Uterus (tissue), 4 donors: Measurements from ENCODE around the gene MYO9A. TPM values are rescaled to one million over a fixed set of nuclear protein-coding genes. Genes with fewer than 3 reads are reported as not detected.

Experiments used
- DNase-seq, 2 donors: peaks; one replicate each; pipeline ENCODE4 v3.0.0-alpha.2; 2019 to 2020
- H3K27ac ChIP-seq, 2 donors: fragments of 200-600 bp; sonication (generic); 1 replicate in 1 of 2; 2 replicates in 1 of 2; pipeline ENCODE4 v1.5.1; 2016 to 2018
- H3K27me3 ChIP-seq, 2 donors: fragments of 200-600 bp; sonication (generic); one replicate each; pipeline ENCODE4 v1.5.1; 2018 to 2019; ENCODE audit warnings: control low read depth in 1 of 2
- H3K36me3 ChIP-seq, 2 donors: fragments of 200-600 bp; sonication (generic); one replicate each; pipeline ENCODE4 v1.5.1; 2019; ENCODE audit warnings: control low read depth in 1 of 2
- H3K4me1 ChIP-seq, 2 donors: fragments of 200-600 bp; sonication (generic); one replicate each; pipeline ENCODE4 v1.5.1; 2018 to 2019; ENCODE audit warnings: control low read depth in 1 of 2
- H3K4me3 ChIP-seq, 2 donors: fragments of 200-600 bp; sonication (generic); 1 replicate in 1 of 2; 2 replicates in 1 of 2; pipeline ENCODE4 v1.5.1; 2018 to 2019; ENCODE audit warnings: mild to moderate bottlenecking in 1 of 2
- H3K9me3 ChIP-seq, 2 donors: fragments of 200-600 bp; sonication (generic); one replicate each; pipeline ENCODE4 v1.5.1; 2019; ENCODE audit warnings: control low read depth in 1 of 2
- CTCF ChIP-seq, 4 experiments: fragments of 200-600 bp in 2 of 4; fragments of 450-650 bp in 2 of 4; sonication (generic) in 2 of 4; IDR thresholded peaks; one replicate each; pipeline ENCODE4 v1.5.1; 2016 to 2019; ENCODE audit warnings: antibody characterized with exemption in 4 of 4, mild to moderate bottlenecking in 2 of 4, moderate library complexity in 1 of 4
- POLR2A ChIP-seq, 2 donors: fragments of 450-650 bp; IDR thresholded peaks; one replicate each; pipeline ENCODE4 v1.6.1; 2016; ENCODE audit warnings: antibody characterized with exemption in 2 of 2, mild to moderate bottlenecking in 1 of 2, moderate library complexity in 1 of 2
- intact Hi-C: fragments of 100-400 bp; cut with DNase I; formaldehyde crosslinking; loops from one replicate; pipeline ENCODE4 v1.15.1; 2023; ENCODE audit warnings: low total_unique reads
- total RNA-seq, 4 donors: library from RNA; depleted of rRNA in 3 of 4; stranded (reverse); fragments of >200 nt in 3 of 4; gene quantifications; one replicate each; pipeline versions ENCODE4 v1.1.0 to v1.2.4, GENCODE V29; 2014 to 2023
- donor health status: DM: yes; HTN: yes; CAD: no.

The MYO9A gene
- total RNA-seq, 4 donors from 2014 or later, result 45.6 to 141 (median 90.0) TPM

GRCh38 chr15:71934446-71934845, 183.5 kb downstream of the MYO9A start:
- H3K4me3 ChIP-seq, result no peak overlapping the region
- peaks cover 0 to 8% of the 10 kb centered on the region in 2 donors for H3K9me3 ChIP-seq
- no peak for DNase-seq
- H3K4me1 ChIP-seq, result no peaks in the 10 kb centered on the region
- no peak overlapping the region for H3K27ac ChIP-seq
- H3K27me3 ChIP-seq, result no peaks in the 10 kb centered on the region
- H3K36me3 ChIP-seq, result no peaks in the 10 kb centered on the region
- TF ChIP-seq POLR2A (IDR thresholded peaks at IDR 0.05), result no peak
- no peak for TF ChIP-seq CTCF (IDR thresholded peaks at IDR 0.05)
- intact Hi-C loops, result no loop called here

- Histone ChIP-seq H3K27ac (no peak overlapping the region), H3K36me3 (no peaks in the 10 kb centered on the region), H3K9me3 (peaks cover 0 to 8% of the 10 kb centered on the region in 2 donors), H3K4me1 (no peaks in the 10 kb centered on the region), H3K27me3 (no peaks in the 10 kb centered on the region), H3K4me3 (no peak overlapping the region)
- TF ChIP-seq CTCF (IDR thresholded peaks at IDR 0.05), result no peak
- no peak for TF ChIP-seq POLR2A (IDR thresholded peaks at IDR 0.05)
- no peak for DNase-seq
- intact Hi-C loops, result no loop called here
Observed at GRCh38 chr15:71932689-71933088, 185.3 kb downstream of the MYO9A start.

GRCh38 chr15:71931261-71931660, 186.7 kb downstream of the MYO9A start:
- no peaks in the 10 kb centered on the region for H3K4me1 ChIP-seq
- intact Hi-C loops, result no loop called here
- H3K36me3 ChIP-seq, result no peaks in the 10 kb centered on the region
- H3K9me3 ChIP-seq, result peaks cover 0 to 8% of the 10 kb centered on the region in 2 donors
- DNase-seq, result no peak
- no peak overlapping the region for H3K4me3 ChIP-seq
- no peaks in the 10 kb centered on the region for H3K27me3 ChIP-seq
- no peak for TF ChIP-seq POLR2A (IDR thresholded peaks at IDR 0.05)
- TF ChIP-seq CTCF (IDR thresholded peaks at IDR 0.05), result no peak
- H3K27ac ChIP-seq, result no peak overlapping the region

GRCh38 chr15:71925145-71925544, 192.8 kb downstream of the MYO9A start:
- intact Hi-C loops, result no loop called here
- Histone ChIP-seq H3K27me3 (no peaks in the 10 kb centered on the region), H3K36me3 (no peaks in the 10 kb centered on the region), H3K4me1 (no peaks in the 10 kb centered on the region), H3K27ac (no peak overlapping the region), H3K4me3 (no peak overlapping the region), H3K9me3 (no peaks in the 10 kb centered on the region)
- no peak for TF ChIP-seq CTCF (IDR thresholded peaks at IDR 0.05)
- TF ChIP-seq POLR2A (IDR thresholded peaks at IDR 0.05), result no peak
- no peak for DNase-seq

- DNase-seq, result no peak
- Histone ChIP-seq H3K36me3 (no peaks in the 10 kb centered on the region), H3K4me3 (no peak overlapping the region), H3K4me1 (no peaks in the 10 kb centered on the region), H3K27me3 (no peaks in the 10 kb centered on the region), H3K9me3 (no peaks in the 10 kb centered on the region), H3K27ac (no peak overlapping the region)
- intact Hi-C loops, result no loop called here
- TF ChIP-seq CTCF (IDR thresholded peaks at IDR 0.05) (no peak), POLR2A (IDR thresholded peaks at IDR 0.05) (no peak)
Observed at GRCh38 chr15:71921191-71921590, 196.8 kb downstream of the MYO9A start.
